Measurements from ENCODE around the gene UROC1. TPM values are rescaled to one million over a fixed set of nuclear protein-coding genes. Genes with fewer than 3 reads are reported as not detected.

Gene UROC1
- total RNA-seq, 4 donors from 2014 or later, result not detected

GRCh38 chr3:126542340-126543241, 25.0 kb upstream of the UROC1 start:
- no peak overlapping the region for H3K27ac ChIP-seq
- TF ChIP-seq EP300 (IDR thresholded peaks at IDR 0.05) (no peak), POLR2A (IDR thresholded peaks at IDR 0.05) (no peak), POLR2AphosphoS5 (IDR thresholded peaks at IDR 0.05) (no peak), CTCF (IDR thresholded peaks at IDR 0.05) (no peak)
- peaks cover 9% of the 10 kb centered on the region for H3K4me1 ChIP-seq
- no peaks in the 10 kb centered on the region for H3K9me3 ChIP-seq
- H3K27me3 ChIP-seq, result peaks cover 38% of the 10 kb centered on the region
- WGBS, result 86% methylated on average over 31 of the region's 57 CpGs
- no peaks in the 10 kb centered on the region for H3K36me3 ChIP-seq
- H3K4me3 ChIP-seq, result no peak overlapping the region
- peak; percentile 51 to 71 for DNase-seq (ENCODE audit: low spot score in 2 of 2)

GRCh38 chr3:126541628-126542339, 24.2 kb upstream of the UROC1 start:
- no peaks in the 10 kb centered on the region for H3K9me3 ChIP-seq
- 40% methylated on average over 37 of the region's 101 CpGs for WGBS
- no peak overlapping the region for H3K4me3 ChIP-seq
- peaks cover 9% of the 10 kb centered on the region for H3K4me1 ChIP-seq
- DNase-seq (ENCODE audit: low spot score in 2 of 2), result peak; percentile 32 to 38
- no peaks in the 10 kb centered on the region for H3K36me3 ChIP-seq
- H3K27ac ChIP-seq, result no peak overlapping the region
- H3K27me3 ChIP-seq, result peaks cover 46% of the 10 kb centered on the region
- TF ChIP-seq POLR2AphosphoS5 (IDR thresholded peaks at IDR 0.05), result no peak
- TF ChIP-seq CTCF (IDR thresholded peaks at IDR 0.05), result no peak
- TF ChIP-seq POLR2A (IDR thresholded peaks at IDR 0.05), result no peak
- TF ChIP-seq EP300 (IDR thresholded peaks at IDR 0.05), result no peak

GRCh38 chr3:126540951-126541627, 23.5 kb upstream of the UROC1 start:
- peaks cover 48% of the 10 kb centered on the region for H3K27me3 ChIP-seq
- peaks cover 9% of the 10 kb centered on the region for H3K4me1 ChIP-seq
- no peak overlapping the region for H3K27ac ChIP-seq
- TF ChIP-seq POLR2AphosphoS5 (IDR thresholded peaks at IDR 0.05), result no peak
- TF ChIP-seq EP300 (IDR thresholded peaks at IDR 0.05), result no peak
- TF ChIP-seq POLR2A (IDR thresholded peaks at IDR 0.05), result no peak
- no peak for TF ChIP-seq CTCF (IDR thresholded peaks at IDR 0.05)
- no peak overlapping the region for H3K4me3 ChIP-seq
- H3K9me3 ChIP-seq, result no peaks in the 10 kb centered on the region
- WGBS, result 64% methylated on average over 18 of the region's 24 CpGs
- H3K36me3 ChIP-seq, result no peaks in the 10 kb centered on the region
- DNase-seq (ENCODE audit: low spot score in 2 of 2), result peak; percentile 56 to 69

GRCh38 chr3:126540342-126540849, 22.8 kb upstream of the UROC1 start:
- Histone ChIP-seq H3K27ac (no peak overlapping the region), H3K4me3 (no peak overlapping the region), H3K36me3 (no peaks in the 10 kb centered on the region), H3K27me3 (peaks cover 53% of the 10 kb centered on the region), H3K9me3 (no peaks in the 10 kb centered on the region), H3K4me1 (peaks cover 9% of the 10 kb centered on the region)
- 15% methylated on average over 9 of the region's 9 CpGs for WGBS
- TF ChIP-seq EP300 (IDR thresholded peaks at IDR 0.05) (no peak), POLR2AphosphoS5 (IDR thresholded peaks at IDR 0.05) (no peak), CTCF (IDR thresholded peaks at IDR 0.05) (no peak), POLR2A (IDR thresholded peaks at IDR 0.05) (no peak)
- DNase-seq (ENCODE audit: low spot score in 2 of 2), result peak; percentile 48 to 59
